Measurements from ENCODE around the gene ELP1. TPM values are rescaled to one million over a fixed set of nuclear protein-coding genes. Genes with fewer than 3 reads are reported as not detected.

The ELP1 gene
- total RNA-seq, 1 donor from 2014 or later = 20.7 TPM

GRCh38 chr9:108963459-108964143 is 29.7 kb upstream of the ELP1 start:
- FAIRE-seq = no peak
- TF ChIP-seq CTCF (IDR thresholded peaks at IDR 0.05; ENCODE audit: insufficient read depth, low read depth, low read length) (no peak), EZH2 (IDR thresholded peaks at IDR 0.05; ENCODE audit: insufficient read depth, low read length) (no peak)
- Mint-ChIP-seq H3K4me3 (ENCODE audit: unreplicated experiment) (no peak overlapping the region), H3K9me3 (ENCODE audit: unreplicated experiment) (no peaks in the 10 kb centered on the region), H3K27me3 (ENCODE audit: low read depth, unreplicated experiment) (no peaks in the 10 kb centered on the region), H3K36me3 (ENCODE audit: low read depth, unreplicated experiment) (peaks cover 2% of the 10 kb centered on the region), H3K4me1 (ENCODE audit: low read depth, unreplicated experiment) (no peaks in the 10 kb centered on the region), H3K27ac (ENCODE audit: unreplicated experiment) (no peak overlapping the region)
- no peaks in the 10 kb centered on the region for H3K27me3 ChIP-seq (ENCODE audit: insufficient read depth, low read length)
- H3K4me2 ChIP-seq (ENCODE audit: low read length) = no peak overlapping the region
- no peak overlapping the region for H3K27ac ChIP-seq (ENCODE audit: low read depth, low read length)
- no peaks in the 10 kb centered on the region for H3K4me1 ChIP-seq (ENCODE audit: insufficient read depth, low read length)
- no peak for DNase-seq (ENCODE audit: low read depth)
- no peaks in the 10 kb centered on the region for H3K9me3 ChIP-seq (ENCODE audit: insufficient read depth, low read depth, low read length)
- H3K9ac ChIP-seq (ENCODE audit: low read length) = no peak overlapping the region
- H4K20me1 ChIP-seq (ENCODE audit: insufficient read depth, low read length) = no peaks in the 10 kb centered on the region
- no peak overlapping the region for H3K4me3 ChIP-seq (ENCODE audit: insufficient read depth, low read depth, low read length)
- H2AFZ ChIP-seq (ENCODE audit: low read depth, low read length) = no peak overlapping the region
- no peaks in the 10 kb centered on the region for H3K79me2 ChIP-seq (ENCODE audit: insufficient read depth, low read length)
- H3K36me3 ChIP-seq (ENCODE audit: insufficient read depth, low read length) = peaks cover 23% of the 10 kb centered on the region

- no peaks in the 10 kb centered on the region for H3K9me3 ChIP-seq (ENCODE audit: insufficient read depth, low read depth, low read length)
- no peaks in the 10 kb centered on the region for H3K79me2 ChIP-seq (ENCODE audit: insufficient read depth, low read length)
- H2AFZ ChIP-seq (ENCODE audit: low read depth, low read length) = no peak overlapping the region
- DNase-seq (ENCODE audit: low read depth) (no peak), FAIRE-seq (no peak)
- Mint-ChIP-seq H3K4me1 (ENCODE audit: low read depth, unreplicated experiment) (no peaks in the 10 kb centered on the region), H3K4me3 (ENCODE audit: unreplicated experiment) (no peak overlapping the region), H3K9me3 (ENCODE audit: unreplicated experiment) (no peaks in the 10 kb centered on the region), H3K27ac (ENCODE audit: unreplicated experiment) (no peak overlapping the region), H3K27me3 (ENCODE audit: low read depth, unreplicated experiment) (no peaks in the 10 kb centered on the region), H3K36me3 (ENCODE audit: low read depth, unreplicated experiment) (no peaks in the 10 kb centered on the region)
- no peak overlapping the region for H3K27ac ChIP-seq (ENCODE audit: low read depth, low read length)
- no peaks in the 10 kb centered on the region for H3K27me3 ChIP-seq (ENCODE audit: insufficient read depth, low read length)
- peaks cover 19% of the 10 kb centered on the region for H3K36me3 ChIP-seq (ENCODE audit: insufficient read depth, low read length)
- TF ChIP-seq CTCF (IDR thresholded peaks at IDR 0.05; ENCODE audit: insufficient read depth, low read depth, low read length) = no peak
- no peak for TF ChIP-seq EZH2 (IDR thresholded peaks at IDR 0.05; ENCODE audit: insufficient read depth, low read length)
- H3K4me1 ChIP-seq (ENCODE audit: insufficient read depth, low read length) = no peaks in the 10 kb centered on the region
- no peaks in the 10 kb centered on the region for H4K20me1 ChIP-seq (ENCODE audit: insufficient read depth, low read length)
- no peak overlapping the region for H3K9ac ChIP-seq (ENCODE audit: low read length)
- H3K4me3 ChIP-seq (ENCODE audit: insufficient read depth, low read depth, low read length) = no peak overlapping the region
- no peak overlapping the region for H3K4me2 ChIP-seq (ENCODE audit: low read length)
Measured at GRCh38 chr9:108961151-108961550, 27.2 kb upstream of the ELP1 start.

- H3K27ac ChIP-seq (ENCODE audit: low read depth, low read length) = no peak overlapping the region
- Mint-ChIP-seq H3K9me3 (ENCODE audit: unreplicated experiment) (no peaks in the 10 kb centered on the region), H3K4me3 (ENCODE audit: unreplicated experiment) (no peak overlapping the region), H3K27me3 (ENCODE audit: low read depth, unreplicated experiment) (no peaks in the 10 kb centered on the region), H3K27ac (ENCODE audit: unreplicated experiment) (no peak overlapping the region), H3K4me1 (ENCODE audit: low read depth, unreplicated experiment) (no peaks in the 10 kb centered on the region), H3K36me3 (ENCODE audit: low read depth, unreplicated experiment) (no peaks in the 10 kb centered on the region)
- peaks cover 14% of the 10 kb centered on the region for H3K36me3 ChIP-seq (ENCODE audit: insufficient read depth, low read length)
- H3K9ac ChIP-seq (ENCODE audit: low read length) = no peak overlapping the region
- H2AFZ ChIP-seq (ENCODE audit: low read depth, low read length) = no peak overlapping the region
- no peaks in the 10 kb centered on the region for H3K9me3 ChIP-seq (ENCODE audit: insufficient read depth, low read depth, low read length)
- H3K79me2 ChIP-seq (ENCODE audit: insufficient read depth, low read length) = no peaks in the 10 kb centered on the region
- H3K27me3 ChIP-seq (ENCODE audit: insufficient read depth, low read length) = no peaks in the 10 kb centered on the region
- no peak overlapping the region for H3K4me3 ChIP-seq (ENCODE audit: insufficient read depth, low read depth, low read length)
- H3K4me1 ChIP-seq (ENCODE audit: insufficient read depth, low read length) = no peaks in the 10 kb centered on the region
- no peaks in the 10 kb centered on the region for H4K20me1 ChIP-seq (ENCODE audit: insufficient read depth, low read length)
- DNase-seq (ENCODE audit: low read depth) = no peak
- TF ChIP-seq EZH2 (IDR thresholded peaks at IDR 0.05; ENCODE audit: insufficient read depth, low read length) (no peak), CTCF (IDR thresholded peaks at IDR 0.05; ENCODE audit: insufficient read depth, low read depth, low read length) (no peak)
- FAIRE-seq = no peak
- no peak overlapping the region for H3K4me2 ChIP-seq (ENCODE audit: low read length)
Measured at GRCh38 chr9:108960331-108960730, 26.4 kb upstream of the ELP1 start.
